ENCODE measurements around the gene STUB1. TPM values are rescaled to one million over a fixed set of nuclear protein-coding genes. Genes with fewer than 3 reads are reported as not detected.

STUB1 gene
- total and polyA plus RNA-seq, 12 donors, result 121 to 339 (median 190) TPM

DNA sequence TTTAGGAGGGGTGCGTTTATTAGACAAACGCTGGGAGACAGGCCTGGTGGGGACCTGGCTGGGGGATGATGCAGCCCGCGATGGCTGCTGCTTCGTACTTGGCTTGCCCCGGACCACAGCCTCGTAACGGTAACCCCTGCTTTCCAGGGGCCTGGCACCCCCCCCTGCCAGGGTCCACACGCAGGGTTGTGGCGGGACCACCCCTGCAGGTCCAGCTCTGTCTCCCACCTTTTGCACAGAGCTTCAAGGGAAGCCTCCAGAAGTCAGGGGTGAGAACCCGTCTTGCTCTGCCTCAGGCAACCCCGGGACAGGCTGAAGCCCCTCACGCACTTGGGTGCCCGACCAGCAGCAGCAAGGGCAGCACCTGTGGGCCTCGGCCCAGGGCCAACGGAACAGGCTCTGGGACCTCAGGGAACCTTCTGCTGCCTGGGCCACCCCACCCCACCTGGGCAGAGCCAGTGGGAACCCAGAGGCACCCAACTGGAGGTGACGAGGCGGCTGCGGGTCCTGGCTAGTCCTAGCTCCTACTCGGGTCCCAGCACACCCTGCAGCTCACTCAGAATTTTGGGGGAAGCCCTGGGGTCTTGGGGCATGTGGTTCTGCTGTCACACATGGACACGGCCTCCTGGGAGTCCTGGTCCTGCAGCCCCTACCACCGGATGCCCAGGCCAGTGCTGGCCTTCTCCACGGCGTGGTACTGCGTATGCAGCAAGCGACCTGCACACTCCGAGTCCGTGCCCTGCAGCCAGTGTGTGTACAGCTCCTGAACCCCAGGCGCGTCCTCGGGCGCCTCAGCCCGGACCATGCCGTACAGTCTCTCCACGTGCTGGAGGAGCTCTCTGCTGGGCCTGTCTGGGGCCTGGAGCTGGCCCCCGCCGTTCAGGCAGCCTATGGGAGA lies 49.8 kb downstream of the STUB1 start:
- H3K27ac ChIP-seq, result no peak overlapping the region
- peak in 2 of 7 donors; percentile 10 to 23 for DNase-seq
- TF ChIP-seq POLR2A (IDR thresholded peaks at IDR 0.05) (no peak), CTCF (IDR thresholded peaks at IDR 0.05) (no peak)
- peaks cover 16 to 19% of the 10 kb centered on the region in 2 donors for H3K4me1 ChIP-seq (replicated peaks in 1 of 2)
- intact Hi-C loops (cut with DNase I), result no loop called here
- no peak overlapping the region for H3K4me3 ChIP-seq
- H3K27me3 ChIP-seq, result no peaks in the 10 kb centered on the region
- peaks cover 0 to 33% of the 10 kb centered on the region in 2 donors for H3K36me3 ChIP-seq (replicated peaks in 1 of 2)
- whole genome bisulfite sequencing, 4 donors, result 86 to 92% (median 88%) methylated on average over 11 to 37 of the region's 37 CpGs
- H3K9me3 ChIP-seq (replicated peaks in 1 of 3), result no peaks in the 10 kb centered on the region

DNA sequence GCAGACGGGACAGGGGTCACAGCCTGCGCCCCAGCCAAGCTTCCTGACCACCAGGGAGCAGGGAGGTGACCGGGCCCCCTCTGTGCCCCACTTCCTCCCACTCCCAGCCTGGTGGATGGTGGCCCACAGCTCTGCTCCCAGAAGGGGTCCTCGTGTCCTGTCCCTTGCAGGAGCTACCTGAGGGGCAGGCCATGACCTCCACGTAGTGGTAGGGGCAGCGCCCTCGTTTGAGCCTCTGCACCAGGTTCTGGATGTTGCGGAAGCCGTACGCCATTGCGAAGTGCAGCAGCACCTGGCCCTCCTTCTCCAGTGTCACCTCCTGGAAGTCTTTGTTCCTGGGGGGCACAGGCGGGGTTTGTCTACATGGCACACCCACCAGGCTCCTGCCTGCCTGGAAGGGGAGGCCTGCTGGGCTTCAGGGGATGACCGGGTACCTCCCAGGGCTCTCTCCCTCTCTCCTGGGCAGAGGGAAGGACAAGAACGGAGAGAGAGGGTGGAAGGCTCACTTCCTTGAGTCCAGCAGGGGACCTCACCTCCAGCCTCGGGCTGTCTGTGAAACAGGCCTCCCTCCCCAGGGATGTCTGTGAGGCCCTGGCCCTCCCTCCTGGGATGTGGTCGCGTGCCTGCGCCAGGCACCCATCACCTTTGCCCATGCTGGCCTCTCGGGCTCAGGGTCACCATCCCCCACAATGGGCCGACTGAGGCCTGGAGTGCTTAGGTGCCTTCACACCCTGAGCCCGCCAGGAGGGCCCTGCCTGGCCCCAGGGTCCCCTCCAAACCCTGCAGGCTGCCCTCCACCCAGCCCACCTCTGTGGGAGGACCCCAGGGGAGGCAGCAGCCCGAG lies 50.7 kb downstream of the STUB1 start:
- Histone ChIP-seq H3K36me3 (replicated peaks in 1 of 2) (peaks cover 0 to 42% of the 10 kb centered on the region in 2 donors), H3K27ac (no peak overlapping the region), H3K9me3 (replicated peaks in 1 of 3) (no peaks in the 10 kb centered on the region), H3K4me3 (no peak overlapping the region), H3K4me1 (replicated peaks in 1 of 2) (peaks cover 16 to 19% of the 10 kb centered on the region in 2 donors), H3K27me3 (no peaks in the 10 kb centered on the region)
- DNase-seq, result peak in 1 of 7 donors; percentile 7
- WGBS, 4 donors, result 87 to 94% (median 90%) methylated on average over 3 to 22 of the region's 22 CpGs
- intact Hi-C loops (cut with DNase I), result no loop called here
- TF ChIP-seq CTCF (IDR thresholded peaks at IDR 0.05), result no peak
- TF ChIP-seq POLR2A (IDR thresholded peaks at IDR 0.05), result no peak

DNA sequence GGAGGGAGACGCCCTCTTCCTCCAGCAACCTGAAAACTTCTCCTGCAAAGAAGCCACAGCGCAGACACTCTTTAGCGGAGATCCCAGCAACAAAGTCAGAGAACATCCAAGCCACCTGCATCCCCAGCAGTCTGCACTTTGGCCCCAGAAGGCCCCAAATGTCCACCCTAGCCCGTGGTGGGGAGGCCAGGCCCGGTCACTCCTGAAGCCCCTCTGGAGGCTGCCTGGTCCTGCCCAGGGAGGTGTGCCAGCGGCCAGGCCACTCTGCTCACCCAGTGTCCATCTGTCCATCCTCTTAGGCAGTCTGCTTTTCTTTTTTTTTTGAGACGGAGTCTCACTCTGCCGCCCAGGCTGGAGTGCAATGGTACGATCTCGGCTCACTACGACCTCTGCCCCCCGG lies 52.1 kb downstream of the STUB1 start:
- no peak for TF ChIP-seq POLR2A (IDR thresholded peaks at IDR 0.05)
- TF ChIP-seq CTCF (IDR thresholded peaks at IDR 0.05), result no peak
- Histone ChIP-seq H3K27ac (no peak overlapping the region), H3K9me3 (replicated peaks in 1 of 3) (no peaks in the 10 kb centered on the region), H3K4me3 (no peak overlapping the region), H3K27me3 (no peaks in the 10 kb centered on the region), H3K4me1 (replicated peaks in 1 of 2) (peaks cover 13 to 15% of the 10 kb centered on the region in 2 donors), H3K36me3 (replicated peaks in 1 of 2) (peaks cover 0 to 56% of the 10 kb centered on the region in 2 donors)
- WGBS, 4 donors, result 93 to 98% (median 96%) methylated on average over 10 to 12 of the region's 12 CpGs
- intact Hi-C loops (cut with DNase I), result no loop called here
- DNase-seq, result no peak

Other genes with a start within 250 kb of the STUB1 start
- 10 to 100 TPM; 12.4 to 45.8 (median 42.9) TPM for gene CAPN15, start 152.7 kb upstream of the STUB1 start, total RNA-seq
- gene CAPN15, start 152.7 kb upstream of the STUB1 start, polyA plus RNA-seq, result 10 to 100 TPM in 2 of 3 donors, 1 to 10 TPM in 1; 2.3 to 91.8 (median 56.8) TPM
- gene PRR35, start 120.0 kb upstream of the STUB1 start, total RNA-seq, result not detected
- gene PRR35, start 120.0 kb upstream of the STUB1 start, polyA plus RNA-seq, result not detected
- gene NHLRC4, start 113.4 kb upstream of the STUB1 start, total RNA-seq, result 10 to 100 TPM in 5 of 9 donors, 1 to 10 TPM in 4; 1.6 to 22.3 (median 12.7) TPM
- 1 to 10 TPM in 2 of 3 donors, under 1 TPM in 1; 0.57 to 7.2 (median 3.3) TPM for gene NHLRC4, start 113.4 kb upstream of the STUB1 start, polyA plus RNA-seq
- 100 to 1,000 TPM in 1 of 9 donors, 10 to 100 TPM in 8; 21.1 to 107 (median 78.5) TPM for gene PIGQ, start 110.4 kb upstream of the STUB1 start, total RNA-seq
- gene PIGQ, start 110.4 kb upstream of the STUB1 start, polyA plus RNA-seq, result 100 to 1,000 TPM in 2 of 3 donors, 10 to 100 TPM in 1; 12.7 to 317 (median 111) TPM
- gene RAB40C, start 90.3 kb upstream of the STUB1 start, total RNA-seq, result 10 to 100 TPM in 8 of 9 donors, 1 to 10 TPM in 1; 6.0 to 20.9 (median 15.8) TPM
- gene RAB40C, start 90.3 kb upstream of the STUB1 start, polyA plus RNA-seq, result 10 to 100 TPM in 2 of 3 donors, 1 to 10 TPM in 1; 2.3 to 36.2 (median 19.1) TPM
- gene WFIKKN1, start 49.4 kb upstream of the STUB1 start, total RNA-seq, result 1 to 10 TPM in 1 of 9 donors, under 1 TPM in 7, not detected in 1; 0.18 to 1.1 (median 0.36) TPM
- 1 to 10 TPM in 1 of 3 donors, under 1 TPM in 1, not detected in 1; 0.71 to 3.9 TPM for gene WFIKKN1, start 49.4 kb upstream of the STUB1 start, polyA plus RNA-seq
- gene METTL26, start 44.1 kb upstream of the STUB1 start, total RNA-seq, result 100 to 1,000 TPM in 5 of 9 donors, 10 to 100 TPM in 4; 71.8 to 351 (median 122) TPM
- gene METTL26, start 44.1 kb upstream of the STUB1 start, polyA plus RNA-seq, result 100 to 1,000 TPM in 2 of 3 donors, 10 to 100 TPM in 1; 40.4 to 403 (median 328) TPM
- 100 to 1,000 TPM in 7 of 9 donors, 10 to 100 TPM in 2; 67.0 to 188 (median 149) TPM for gene MCRIP2, start 38.6 kb upstream of the STUB1 start, total RNA-seq
- gene MCRIP2, start 38.6 kb upstream of the STUB1 start, polyA plus RNA-seq, result 100 to 1,000 TPM in 2 of 3 donors, 1 to 10 TPM in 1; 7.1 to 253 (median 241) TPM
- gene WDR90, start 31.0 kb upstream of the STUB1 start, total RNA-seq, result 10 to 100 TPM; 12.4 to 55.8 (median 23.5) TPM
- gene WDR90, start 31.0 kb upstream of the STUB1 start, polyA plus RNA-seq, result 100 to 1,000 TPM in 2 of 3 donors, 1 to 10 TPM in 1; 3.0 to 162 (median 125) TPM
- gene RHOT2, start 12.3 kb upstream of the STUB1 start, total RNA-seq, result 100 to 1,000 TPM in 2 of 9 donors, 10 to 100 TPM in 7; 34.7 to 177 (median 82.7) TPM
- gene RHOT2, start 12.3 kb upstream of the STUB1 start, polyA plus RNA-seq, result 100 to 1,000 TPM in 2 of 3 donors, 10 to 100 TPM in 1; 37.9 to 462 (median 302) TPM
- 10 to 100 TPM in 1 of 9 donors, 1 to 10 TPM in 8; 1.1 to 11.5 (median 3.7) TPM for gene RHBDL1, start 4.7 kb upstream of the STUB1 start, total RNA-seq
- gene RHBDL1, start 4.7 kb upstream of the STUB1 start, polyA plus RNA-seq, result 10 to 100 TPM in 2 of 3 donors, under 1 TPM in 1; 0.13 to 21.1 (median 12.2) TPM
- gene JMJD8, start 3.9 kb downstream of the STUB1 start, total RNA-seq, result 100 to 1,000 TPM in 3 of 9 donors, 10 to 100 TPM in 6; 50.9 to 137 (median 97.7) TPM
- 10 to 100 TPM; 50.8 to 97.7 (median 72.6) TPM for gene JMJD8, start 3.9 kb downstream of the STUB1 start, polyA plus RNA-seq
- gene WDR24, start 10.0 kb downstream of the STUB1 start, total RNA-seq, result 10 to 100 TPM in 8 of 9 donors, 1 to 10 TPM in 1; 2.7 to 24.5 (median 18.0) TPM
- gene WDR24, start 10.0 kb downstream of the STUB1 start, polyA plus RNA-seq, result 10 to 100 TPM in 2 of 3 donors, 1 to 10 TPM in 1; 2.2 to 15.0 (median 10.9) TPM
- gene FBXL16, start 25.4 kb downstream of the STUB1 start, total RNA-seq, result 10 to 100 TPM in 2 of 9 donors, 1 to 10 TPM in 4, under 1 TPM in 2, not detected in 1; 0.17 to 14.7 (median 2.1) TPM
- gene FBXL16, start 25.4 kb downstream of the STUB1 start, polyA plus RNA-seq, result 10 to 100 TPM in 1 of 3 donors, 1 to 10 TPM in 2; 6.3 to 18.3 (median 7.0) TPM
- gene METRN, start 34.7 kb downstream of the STUB1 start, total RNA-seq, result 100 to 1,000 TPM in 1 of 9 donors, 10 to 100 TPM in 7, 1 to 10 TPM in 1; 9.6 to 189 (median 58.6) TPM
- 100 to 1,000 TPM in 2 of 3 donors, 1 to 10 TPM in 1; 1.3 to 128 (median 115) TPM for gene METRN, start 34.7 kb downstream of the STUB1 start, polyA plus RNA-seq
- gene ANTKMT, start 40.7 kb downstream of the STUB1 start, total RNA-seq, result 100 to 1,000 TPM in 1 of 9 donors, 10 to 100 TPM in 8; 36.8 to 127 (median 61.4) TPM
- gene ANTKMT, start 40.7 kb downstream of the STUB1 start, polyA plus RNA-seq, result 100 to 1,000 TPM in 2 of 3 donors, under 1 TPM in 1; 0.48 to 124 (median 104) TPM
- 1 to 10 TPM in 2 of 9 donors, under 1 TPM in 5, not detected in 2; 0.17 to 1.9 (median 0.84) TPM for gene CCDC78, start 46.0 kb downstream of the STUB1 start, total RNA-seq
- 10 to 100 TPM in 1 of 3 donors, 1 to 10 TPM in 1, under 1 TPM in 1; 0.64 to 49.9 (median 7.7) TPM for gene CCDC78, start 46.0 kb downstream of the STUB1 start, polyA plus RNA-seq
- gene HAGHL, start 46.7 kb downstream of the STUB1 start, total RNA-seq, result 10 to 100 TPM in 1 of 9 donors, 1 to 10 TPM in 7, not detected in 1; 1.1 to 10.6 (median 5.3) TPM
- 10 to 100 TPM in 2 of 3 donors, under 1 TPM in 1; 0.35 to 63.5 (median 11.0) TPM for gene HAGHL, start 46.7 kb downstream of the STUB1 start, polyA plus RNA-seq
- gene CIAO3, start 60.6 kb downstream of the STUB1 start, total RNA-seq, result 10 to 100 TPM; 17.8 to 42.1 (median 26.8) TPM
- gene CIAO3, start 60.6 kb downstream of the STUB1 start, polyA plus RNA-seq, result 10 to 100 TPM in 2 of 3 donors, 1 to 10 TPM in 1; 8.9 to 99.4 (median 38.2) TPM
- under 1 TPM in 3 of 9 donors, not detected in 6; 0.17 to 0.46 (median 0.43) TPM for gene MSLN, start 80.3 kb downstream of the STUB1 start, total RNA-seq
- under 1 TPM in 1 of 3 donors, not detected in 2; 0.13 TPM for gene MSLN, start 80.3 kb downstream of the STUB1 start, polyA plus RNA-seq
- 10 to 100 TPM; 12.4 to 30.0 (median 18.6) TPM for gene RPUSD1, start 108.0 kb downstream of the STUB1 start, total RNA-seq
- gene RPUSD1, start 108.0 kb downstream of the STUB1 start, polyA plus RNA-seq, result 10 to 100 TPM in 2 of 3 donors, 1 to 10 TPM in 1; 1.1 to 40.1 (median 23.3) TPM
- gene CHTF18, start 108.2 kb downstream of the STUB1 start, total RNA-seq, result 10 to 100 TPM in 4 of 9 donors, 1 to 10 TPM in 5; 1.7 to 25.7 (median 10.0) TPM
- gene CHTF18, start 108.2 kb downstream of the STUB1 start, polyA plus RNA-seq, result 10 to 100 TPM in 2 of 3 donors, under 1 TPM in 1; 0.29 to 69.8 (median 60.8) TPM
- not detected for gene GNG13, start 120.3 kb downstream of the STUB1 start, total RNA-seq
- not detected for gene GNG13, start 120.3 kb downstream of the STUB1 start, polyA plus RNA-seq

Data from adrenal gland (tissue), 12 donors.